IMR-90 (cell line): ENCODE data around the gene ATP13A2. TPM values are rescaled to one million over a fixed set of nuclear protein-coding genes. Genes with fewer than 3 reads are reported as not detected.

Experiments used
- ATAC-seq: fragments of 200-7000 bp; cut with Tn5 transposase; 2 replicates; pipeline ENCODE4 v1.9.1; 2020; ENCODE audit warnings: low read depth, mild to moderate bottlenecking, moderate library complexity
- BruUV-seq: library from RNA; stranded (reverse); fragments of 400-500 nt; replicated peaks from 2 replicates; lab custom pipeline; 2021; lab: Mats Ljungman, UMichigan
- CTCF ChIA-PET: fragments of 300-600 bp; formaldehyde crosslinking; extraction: SDS; loops from one replicate; lab custom pipeline; 2021; ENCODE audit warnings: antibody characterized with exemption; lab: Yijun Ruan, JAX
- POLR2A ChIA-PET: fragments of 300-600 bp; sonication (Branson Sonifier 250); formaldehyde crosslinking; loops from one replicate; lab custom pipeline; 2022; ENCODE audit warnings: antibody characterized with exemption; ENCODE audit not compliant: unreplicated experiment; lab: Charles Lee
- DNase-seq: peaks from one replicate; pipeline ENCODE4 v3.0.0; 2013
- H2AFZ ChIP-seq: replicated peaks from 2 replicates; pipeline ENCODE3; 2013; ENCODE audit warnings: low read length, mild to moderate bottlenecking; ENCODE audit not compliant: poor library complexity
- H2AK5ac ChIP-seq: 2 replicates; pipeline ENCODE4 v1.6.1; 2013; ENCODE audit warnings: low read depth, low read length, inconsistent platforms
- H2AK9ac ChIP-seq: replicated peaks from 2 replicates; pipeline ENCODE3; 2013; ENCODE audit warnings: mild to moderate bottlenecking, low read depth, low read length, moderate library complexity; ENCODE audit not compliant: poor library complexity
- H2BK120ac ChIP-seq: 2 replicates; pipeline ENCODE4 v1.6.1; 2013; ENCODE audit warnings: low read depth, low read length, inconsistent platforms
- H2BK15ac ChIP-seq: 3 replicates; pipeline ENCODE4 v1.6.1; 2013; ENCODE audit warnings: low read depth, low read length, inconsistent platforms
- H2BK20ac ChIP-seq: 2 replicates; pipeline ENCODE4 v1.6.1; 2013; ENCODE audit warnings: low read depth, mild to moderate bottlenecking, inconsistent platforms, low read length, moderate library complexity
- H2BK5ac ChIP-seq: 2 replicates; pipeline ENCODE4 v1.6.1; 2013; ENCODE audit warnings: mild to moderate bottlenecking, low read depth, low read length, inconsistent platforms; ENCODE audit not compliant: poor library complexity, severe bottlenecking
- H3K14ac ChIP-seq: replicated peaks from 2 replicates; pipeline ENCODE4 v1.6.1; 2013; ENCODE audit warnings: low read depth, low read length, inconsistent platforms
- H3K18ac ChIP-seq: 2 replicates; pipeline ENCODE4 v1.6.1; 2013; ENCODE audit warnings: low read depth, low read length, control low read depth
- H3K23ac ChIP-seq: 2 replicates; pipeline ENCODE4 v1.6.1; 2013; ENCODE audit warnings: low read depth, low read length, inconsistent platforms
- H3K27ac ChIP-seq: 2 replicates; pipeline ENCODE4 v1.5.1; 2013; ENCODE audit warnings: mild to moderate bottlenecking, control low read depth, low read length; ENCODE audit not compliant: insufficient read depth
- H3K27me3 ChIP-seq: 2 replicates; pipeline ENCODE4 v1.6.1; 2013; ENCODE audit warnings: low read length; ENCODE audit not compliant: control insufficient read depth, insufficient read depth
- H3K36me3 ChIP-seq: 2 replicates; pipeline ENCODE4 v1.6.1; 2013; ENCODE audit warnings: low read length, mixed read lengths; ENCODE audit not compliant: control insufficient read depth, insufficient read depth
- H3K4ac ChIP-seq: 2 replicates; pipeline ENCODE4 v1.6.1; 2013; ENCODE audit warnings: low read depth, low read length, inconsistent platforms
- H3K4me1 ChIP-seq: 2 replicates; pipeline ENCODE4 v1.6.1; 2013; ENCODE audit warnings: low read length, mixed read lengths; ENCODE audit not compliant: control insufficient read depth, insufficient read depth
- H3K4me2 ChIP-seq: 2 replicates; pipeline ENCODE4 v1.6.1; 2013; ENCODE audit warnings: low read depth, mild to moderate bottlenecking, control low read depth, low read length, moderate library complexity
- H3K4me3 ChIP-seq: 2 replicates; pipeline ENCODE4 v1.5.1; 2013; ENCODE audit warnings: low read depth, mild to moderate bottlenecking, control low read depth, low read length, moderate library complexity; ENCODE audit not compliant: insufficient read depth
- H3K56ac ChIP-seq: 2 replicates; pipeline ENCODE4 v1.6.1; 2013; ENCODE audit warnings: low read length, inconsistent platforms; ENCODE audit not compliant: insufficient read depth; ENCODE audit errors: extremely low read depth
- H3K79me1 ChIP-seq, 2 experiments: 2 replicates each; pipeline ENCODE4 v1.6.1; 2013; ENCODE audit warnings: low read length in 2 of 2, inconsistent platforms in 1 of 2, low read depth in 1 of 2
- H3K9ac ChIP-seq: 2 replicates; pipeline ENCODE4 v1.6.1; 2013; ENCODE audit warnings: low read depth, low read length, control low read depth
- H3K9me1 ChIP-seq: 2 replicates; pipeline ENCODE4 v1.6.1; 2013; ENCODE audit warnings: low read length, inconsistent platforms; ENCODE audit not compliant: insufficient read depth
- H3K9me3 ChIP-seq: 2 replicates; pipeline ENCODE4 v1.6.1; 2013; ENCODE audit warnings: low read length; ENCODE audit not compliant: control insufficient read depth, insufficient read depth
- H4K20me1 ChIP-seq: 2 replicates; pipeline ENCODE4 v1.6.1; 2013; ENCODE audit warnings: low read length, inconsistent platforms; ENCODE audit not compliant: insufficient read depth
- H4K5ac ChIP-seq: 2 replicates; pipeline ENCODE4 v1.6.1; 2013; ENCODE audit warnings: mild to moderate bottlenecking, low read depth, low read length, control low read depth
- H4K8ac ChIP-seq, 2 experiments: 2 replicates each; pipeline ENCODE4 v1.6.1; 2013; ENCODE audit warnings: low read depth in 2 of 2, low read length in 2 of 2, control low read depth in 1 of 2, inconsistent platforms in 1 of 2
- H4K91ac ChIP-seq: 2 replicates; pipeline ENCODE4 v1.6.1; 2013; ENCODE audit warnings: low read depth, low read length, inconsistent platforms; ENCODE audit not compliant: insufficient read depth
- BHLHE40 ChIP-seq: fragments of 150-350 bp; IDR thresholded peaks from 2 replicates; pipeline ENCODE4 v1.6.1; 2016; ENCODE audit warnings: mild to moderate bottlenecking, low read depth, low read length
- FOS ChIP-seq: fragments of 150-350 bp; IDR thresholded peaks from 2 replicates; pipeline ENCODE4 v1.6.1; 2016; ENCODE audit warnings: low read depth, low read length
- MAFK ChIP-seq: IDR thresholded peaks from 2 replicates; pipeline ENCODE4 v1.6.1; 2012; ENCODE audit warnings: low read depth, low read length, improper control_type of control experiment
- MAZ ChIP-seq: IDR thresholded peaks from 2 replicates; pipeline ENCODE4 v1.6.1; 2012; ENCODE audit warnings: low read depth, mild to moderate bottlenecking, low read length, improper control_type of control experiment, moderate library complexity, borderline replicate concordance
- POLR2A ChIP-seq: IDR thresholded peaks from 2 replicates; pipeline ENCODE4 v1.6.1; 2012; ENCODE audit warnings: mild to moderate bottlenecking, low read depth, low read length
- RAD21 ChIP-seq: IDR thresholded peaks from 2 replicates; pipeline ENCODE4 v1.6.1; 2012; ENCODE audit warnings: low read length, improper control_type of control experiment
- RCOR1 ChIP-seq: IDR thresholded peaks from 2 replicates; pipeline ENCODE4 v1.6.1; 2012; ENCODE audit warnings: mild to moderate bottlenecking, low read length, improper control_type of control experiment; ENCODE audit not compliant: insufficient replicate concordance
- SMC3 ChIP-seq: fragments of 150-350 bp; IDR thresholded peaks from 2 replicates; pipeline ENCODE4 v1.6.1; 2016; ENCODE audit warnings: low read depth, mild to moderate bottlenecking, antibody characterized with exemption, low read length, moderate library complexity
- WGBS, 2 experiments: methylation state at CpG; one replicate each; pipeline versions ENCODE4 v1.1.5 to v1.1.7; 2013; ENCODE audit warnings: missing lambda C conversion rate in 2 of 2; ENCODE audit not compliant: insufficient read length in 1 of 2; ENCODE audit errors: extremely low coverage in 2 of 2; 5-methylcytosine and 5-hydroxymethylcytosine counted together
- dilution Hi-C: fragments of 300-500 bp; cut with HindIII; formaldehyde crosslinking; loops from one replicate; pipeline ENCODE4 v1.14.3; 2018; ENCODE audit warnings: low sequenced_read_pairs; ENCODE audit not compliant: unreplicated experiment
- in situ Hi-C: fragments of 300-500 bp; cut with MboI; formaldehyde crosslinking; loops from 3 replicates; pipeline ENCODE4 v1.14.3; 2019; ENCODE audit warnings: low sequenced_read_pairs, inconsistent platforms, mixed read lengths
- intact Hi-C: fragments of 100-400 bp; cut with micrococcal nuclease; formaldehyde crosslinking; loops from 2 replicates; pipeline ENCODE4 v1.10.0; 2022
- polyA plus RNA-seq, 3 experiments: library from polyadenylated mRNA; depleted of rRNA; stranded (reverse); fragments of >200 nt; gene quantifications; 2 replicates each; pipeline ENCODE4 v1.2.3, GENCODE V29; 2012; ENCODE audit warnings: low replicate concordance in 1 of 3
- total RNA-seq: library from RNA; depleted of rRNA; stranded (reverse); fragments of >200 nt; gene quantifications from 2 replicates; pipeline ENCODE4 v1.2.3, GENCODE V29; 2012
- TF ChIP-seq, protein P1 (sequence below): fragments of 150-350 bp; IDR thresholded peaks from 2 replicates; pipeline ENCODE4 v1.6.1; 2017; ENCODE audit warnings: mild to moderate bottlenecking, antibody characterized with exemption, low read length, low read depth

Gene ATP13A2
- total and polyA plus RNA-seq, 2 of the 4 experiments (the other 2 are of a cell fraction) = 5.7 to 18.9 TPM

DNA sequence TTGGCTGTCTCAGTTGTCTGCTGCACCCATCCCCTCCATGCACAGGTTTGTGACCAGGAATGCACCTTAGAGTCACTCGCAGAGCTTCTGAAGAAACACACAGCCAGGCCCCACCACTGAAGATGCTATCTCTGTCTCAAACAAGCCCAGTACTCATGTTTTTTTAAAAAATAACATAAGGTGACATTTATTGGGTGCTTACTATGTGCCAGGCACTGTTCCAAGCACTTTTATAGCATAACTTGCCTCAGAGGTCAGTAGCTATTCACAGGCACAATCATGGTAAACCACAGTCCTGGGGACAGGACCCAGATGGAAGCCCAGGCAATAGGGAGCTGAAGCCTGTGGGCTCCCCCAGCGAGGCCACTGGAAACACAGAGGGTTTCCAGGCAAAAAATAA, 8.8 kb upstream of the ATP13A2 start:
- Histone ChIP-seq H2BK20ac (no peak overlapping the region), H2BK5ac (no peak overlapping the region), H3K56ac (no peak overlapping the region), H3K23ac (no peak overlapping the region), H4K91ac (no peak overlapping the region), H2AK5ac (no peak overlapping the region), H3K36me3 (peaks cover 53% of the 10 kb centered on the region), H3K9me1 (no peaks in the 10 kb centered on the region), H2BK15ac (no peak overlapping the region), H3K9me3 (no peaks in the 10 kb centered on the region), H4K5ac (no peak overlapping the region), H2AK9ac (no peak overlapping the region), H3K4me1 (peaks cover 3% of the 10 kb centered on the region; the same call in 1 of the 2 replicates), H3K14ac (no peak overlapping the region), H3K27ac (no peak overlapping the region), H3K27me3 (no peaks in the 10 kb centered on the region), H3K79me1 (no peaks in the 10 kb centered on the region), H3K4me3 (no peak overlapping the region), H3K4me2 (no peak overlapping the region), H4K8ac (no peak overlapping the region), H3K4ac (no peak overlapping the region), H4K20me1 (no peaks in the 10 kb centered on the region), H3K9ac (no peak overlapping the region), H3K18ac (no peak overlapping the region), H2BK120ac (no peak overlapping the region), H2AFZ (no peak overlapping the region)
- BruUV-seq = no TSS peak
- WGBS, 2 experiments = no CpG with 5 or more reads among the region's 2 CpGs
- intact Hi-C loops (no loop called here), in situ Hi-C loops (no loop called here), dilution Hi-C loops (no loop called here)
- POLR2A ChIA-PET = no interaction called here
- DNase-seq (no peak), ATAC-seq (no peak)
- TF ChIP-seq SMC3 (no peak), FOS (no peak), MAFK (no peak), POLR2A (no peak), RCOR1 (no peak), MAZ (no peak), RAD21 (no peak), BHLHE40 (no peak)
- TF ChIP-seq, protein P1, sequence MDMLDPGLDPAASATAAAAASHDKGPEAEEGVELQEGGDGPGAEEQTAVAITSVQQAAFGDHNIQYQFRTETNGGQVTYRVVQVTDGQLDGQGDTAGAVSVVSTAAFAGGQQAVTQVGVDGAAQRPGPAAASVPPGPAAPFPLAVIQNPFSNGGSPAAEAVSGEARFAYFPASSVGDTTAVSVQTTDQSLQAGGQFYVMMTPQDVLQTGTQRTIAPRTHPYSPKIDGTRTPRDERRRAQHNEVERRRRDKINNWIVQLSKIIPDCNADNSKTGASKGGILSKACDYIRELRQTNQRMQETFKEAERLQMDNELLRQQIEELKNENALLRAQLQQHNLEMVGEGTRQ = no peak
- CTCF ChIA-PET = no interaction called here
